Measurements from ENCODE around the gene ZNF189. TPM values are rescaled to one million over a fixed set of nuclear protein-coding genes. Genes with fewer than 3 reads are reported as not detected.

The ZNF189 gene
- total RNA-seq, 6 donors from 2014 or later = 10.4 to 25.1 (median 13.4) TPM

DNA sequence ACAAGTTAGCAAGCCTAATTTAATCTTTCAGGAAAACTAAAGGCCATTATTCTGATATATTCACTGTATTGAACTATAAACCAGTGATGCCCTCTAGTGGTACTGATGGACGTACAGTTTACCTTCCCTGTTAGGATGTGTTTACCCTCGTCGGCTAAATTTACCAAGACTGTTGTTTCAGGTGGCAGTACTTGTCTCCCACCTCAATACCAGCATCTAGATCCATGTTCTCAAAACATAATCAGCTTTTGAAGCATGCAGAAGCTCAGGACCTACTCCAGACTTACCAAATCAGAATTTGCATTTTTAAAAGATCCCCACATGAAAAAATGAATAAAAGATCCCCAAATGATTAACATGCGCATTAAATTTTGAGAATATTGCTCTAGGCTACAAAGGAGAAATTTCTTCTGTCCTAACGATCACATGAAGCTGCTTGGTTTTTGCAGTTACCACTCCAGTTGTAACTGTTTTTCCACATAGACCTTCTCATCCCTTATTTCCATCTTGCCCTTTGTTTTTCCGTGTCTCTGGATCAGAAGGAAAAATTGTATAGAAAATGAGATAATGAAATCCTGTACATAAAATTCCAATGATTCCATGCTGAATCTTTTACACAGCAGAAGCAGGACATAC is 10.7 kb upstream of the ZNF189 start:
- H3K4me3 ChIP-seq = no peak overlapping the region
- no peaks in the 10 kb centered on the region for H3K4me1 ChIP-seq
- 49 to 53% methylated on average over 6 of the region's 6 CpGs for WGBS, 2 donors
- H3K9me3 ChIP-seq = peaks cover 0 to 10% (median 3%) of the 10 kb centered on the region in 4 donors
- peaks cover 13 to 25% (median 16%) of the 10 kb centered on the region in 4 donors for H3K36me3 ChIP-seq
- ATAC-seq (ENCODE audit: low FRiP score in 2 of 2) (peak; percentile 71 to 75), DNase-seq (no peak)
- no peak for TF ChIP-seq POLR2AphosphoS5 (IDR thresholded peaks at IDR 0.05)
- TF ChIP-seq POLR2A (IDR thresholded peaks at IDR 0.05) = no peak
- TF ChIP-seq EP300 (IDR thresholded peaks at IDR 0.05) = no peak
- TF ChIP-seq, protein P1, sequence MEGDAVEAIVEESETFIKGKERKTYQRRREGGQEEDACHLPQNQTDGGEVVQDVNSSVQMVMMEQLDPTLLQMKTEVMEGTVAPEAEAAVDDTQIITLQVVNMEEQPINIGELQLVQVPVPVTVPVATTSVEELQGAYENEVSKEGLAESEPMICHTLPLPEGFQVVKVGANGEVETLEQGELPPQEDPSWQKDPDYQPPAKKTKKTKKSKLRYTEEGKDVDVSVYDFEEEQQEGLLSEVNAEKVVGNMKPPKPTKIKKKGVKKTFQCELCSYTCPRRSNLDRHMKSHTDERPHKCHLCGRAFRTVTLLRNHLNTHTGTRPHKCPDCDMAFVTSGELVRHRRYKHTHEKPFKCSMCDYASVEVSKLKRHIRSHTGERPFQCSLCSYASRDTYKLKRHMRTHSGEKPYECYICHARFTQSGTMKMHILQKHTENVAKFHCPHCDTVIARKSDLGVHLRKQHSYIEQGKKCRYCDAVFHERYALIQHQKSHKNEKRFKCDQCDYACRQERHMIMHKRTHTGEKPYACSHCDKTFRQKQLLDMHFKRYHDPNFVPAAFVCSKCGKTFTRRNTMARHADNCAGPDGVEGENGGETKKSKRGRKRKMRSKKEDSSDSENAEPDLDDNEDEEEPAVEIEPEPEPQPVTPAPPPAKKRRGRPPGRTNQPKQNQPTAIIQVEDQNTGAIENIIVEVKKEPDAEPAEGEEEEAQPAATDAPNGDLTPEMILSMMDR (IDR thresholded peaks at IDR 0.05) = peak in 5 of 6 experiments; percentile 11 to 51 (median 36)
- no peaks in the 10 kb centered on the region for H3K27me3 ChIP-seq
- H3K27ac ChIP-seq = no peak overlapping the region

DNA sequence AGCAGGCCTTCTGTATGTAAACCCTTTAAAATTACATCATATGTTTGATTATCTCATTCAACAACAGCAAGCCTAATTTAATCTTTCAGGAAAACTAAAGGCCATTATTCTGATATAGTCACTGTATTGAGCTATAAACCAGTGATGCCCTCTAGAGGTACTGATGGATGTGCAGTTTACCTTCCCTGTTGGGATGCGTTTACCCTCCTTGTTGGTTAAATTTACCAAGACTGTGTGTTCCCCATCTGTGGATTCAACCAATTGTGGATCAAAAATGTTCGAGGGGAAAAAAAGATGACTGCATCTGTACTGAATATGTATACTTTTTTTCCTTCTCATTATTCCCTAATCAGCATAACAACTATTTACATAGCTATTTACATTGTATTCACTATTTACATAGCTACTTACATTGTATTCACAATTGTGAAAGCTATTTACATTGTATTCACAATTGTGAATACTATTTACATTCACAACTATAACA is 10.1 kb upstream of the ZNF189 start:
- Histone ChIP-seq H3K4me1 (no peaks in the 10 kb centered on the region), H3K27me3 (no peaks in the 10 kb centered on the region), H3K27ac (no peak overlapping the region), H3K36me3 (peaks cover 13 to 25% (median 16%) of the 10 kb centered on the region in 4 donors), H3K9me3 (peaks cover 0 to 10% (median 3%) of the 10 kb centered on the region in 4 donors), H3K4me3 (no peak overlapping the region)
- DNase-seq (no peak), ATAC-seq (ENCODE audit: low FRiP score in 2 of 2) (no peak)
- WGBS, 2 donors = 71 to 75% methylated on average over 2 of the region's 2 CpGs
- TF ChIP-seq, protein P1 (IDR thresholded peaks at IDR 0.05) = no peak
- TF ChIP-seq POLR2A (IDR thresholded peaks at IDR 0.05) (no peak), POLR2AphosphoS5 (IDR thresholded peaks at IDR 0.05) (no peak), EP300 (IDR thresholded peaks at IDR 0.05) (no peak)

DNA sequence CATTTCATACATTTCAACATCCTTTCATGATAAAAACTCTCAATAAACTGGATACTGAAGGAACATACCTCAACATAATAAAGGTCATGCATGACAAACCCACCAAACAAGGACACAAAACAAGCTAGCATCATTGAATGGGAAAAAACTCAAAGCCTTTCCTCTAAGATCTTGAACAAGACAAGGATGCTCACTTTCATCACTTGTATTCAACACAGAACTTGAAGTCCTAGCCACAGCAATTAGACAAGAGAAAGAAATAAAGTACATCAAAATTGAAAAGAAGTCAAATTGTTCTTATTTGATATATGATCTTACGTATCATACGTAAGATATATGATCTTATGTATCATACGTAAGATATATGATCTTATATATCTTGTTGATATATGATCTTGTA is 5.5 kb upstream of the ZNF189 start:
- Histone ChIP-seq H3K36me3 (peaks cover 13 to 22% (median 16%) of the 10 kb centered on the region in 4 donors), H3K27ac (no peak overlapping the region), H3K4me1 (peaks cover 9 to 20% (median 16%) of the 10 kb centered on the region in 4 donors), H3K27me3 (no peaks in the 10 kb centered on the region), H3K4me3 (no peak overlapping the region), H3K9me3 (no peaks in the 10 kb centered on the region)
- ATAC-seq (ENCODE audit: low FRiP score in 2 of 2) (no peak), DNase-seq (no peak)
- 98% methylated on average over 3 of the region's 3 CpGs for WGBS, 2 donors
- TF ChIP-seq POLR2A (IDR thresholded peaks at IDR 0.05) = no peak
- TF ChIP-seq POLR2AphosphoS5 (IDR thresholded peaks at IDR 0.05) = no peak
- TF ChIP-seq, protein P1 (IDR thresholded peaks at IDR 0.05) = no peak
- no peak for TF ChIP-seq EP300 (IDR thresholded peaks at IDR 0.05)

DNA sequence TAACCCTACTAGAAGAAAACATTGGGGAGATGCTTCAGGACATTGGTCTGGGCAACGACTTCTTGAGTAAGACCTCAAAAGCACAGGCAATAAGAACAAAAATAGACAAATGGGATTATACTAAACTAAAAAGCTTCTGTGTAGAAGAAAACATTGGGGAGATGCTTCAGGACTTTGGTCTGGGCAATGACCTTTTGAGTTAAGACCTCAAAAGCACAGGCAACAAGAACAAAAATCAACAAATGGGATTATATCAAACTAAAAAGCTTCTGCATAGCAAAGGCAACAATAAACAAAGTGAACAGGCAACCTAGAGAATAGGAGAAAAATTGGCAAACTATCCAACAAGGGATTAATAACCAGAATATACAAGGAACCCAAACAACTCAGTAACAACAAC is 4.0 kb upstream of the ZNF189 start:
- no peaks in the 10 kb centered on the region for H3K27me3 ChIP-seq
- DNase-seq (no peak), ATAC-seq (ENCODE audit: low FRiP score in 2 of 2) (no peak)
- peaks cover 6 to 10% (median 8%) of the 10 kb centered on the region in 4 donors for H3K36me3 ChIP-seq
- TF ChIP-seq, protein P1 (IDR thresholded peaks at IDR 0.05) = no peak
- TF ChIP-seq EP300 (IDR thresholded peaks at IDR 0.05) (no peak), POLR2A (IDR thresholded peaks at IDR 0.05) (no peak), POLR2AphosphoS5 (IDR thresholded peaks at IDR 0.05) (no peak)
- no peak overlapping the region for H3K27ac ChIP-seq
- peaks cover 10 to 24% (median 20%) of the 10 kb centered on the region in 4 donors for H3K4me1 ChIP-seq
- H3K4me3 ChIP-seq = no peak overlapping the region
- 88 to 98% methylated on average over 1 of the region's 1 CpG for WGBS, 2 donors
- no peaks in the 10 kb centered on the region for H3K9me3 ChIP-seq

DNA sequence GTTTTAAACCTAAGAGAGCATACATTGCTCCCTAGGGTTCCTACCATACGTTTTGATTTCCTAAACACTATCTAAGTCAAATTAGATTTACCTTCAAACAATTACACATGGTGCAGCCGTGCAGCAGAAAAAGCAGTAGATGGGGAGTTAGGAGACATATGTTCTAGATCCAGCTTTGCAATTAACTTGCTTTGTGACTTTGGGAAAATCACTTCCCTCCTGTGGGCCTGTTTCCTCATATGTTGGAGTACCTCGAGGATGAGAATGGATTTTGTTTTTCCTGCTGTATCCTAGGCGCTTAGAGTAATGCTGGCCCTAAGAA is 944 bp upstream of the ZNF189 start:
- Histone ChIP-seq H3K27ac (peak overlapping the region; percentile 88 to 95 (median 92)), H3K4me1 (peaks cover 24 to 37% (median 35%) of the 10 kb centered on the region in 4 donors), H3K4me3 (peak overlapping the region in 3 of 4 donors; percentile 55 to 86 (median 78)), H3K9me3 (no peaks in the 10 kb centered on the region), H3K27me3 (no peaks in the 10 kb centered on the region), H3K36me3 (peaks cover 6 to 26% (median 22%) of the 10 kb centered on the region in 4 donors)
- WGBS, 2 donors = 9 to 12% methylated on average over 4 of the region's 4 CpGs
- TF ChIP-seq EP300 (IDR thresholded peaks at IDR 0.05) (no peak), POLR2AphosphoS5 (IDR thresholded peaks at IDR 0.05) (no peak), POLR2A (IDR thresholded peaks at IDR 0.05) (no peak)
- TF ChIP-seq, protein P1 (IDR thresholded peaks at IDR 0.05) = no peak
- ATAC-seq (ENCODE audit: low FRiP score in 2 of 2) (no peak), DNase-seq (no peak)
